ENCODE measurements around the gene IBA57. TPM values are rescaled to one million over a fixed set of nuclear protein-coding genes. Genes with fewer than 3 reads are reported as not detected.

Gene IBA57
- total RNA-seq, 1 donor from 2014 or later = 14.5 TPM

- Mint-ChIP-seq H3K27ac (no peak overlapping the region), H3K4me1 (peaks cover 2% of the 10 kb centered on the region), H3K27me3 (no peaks in the 10 kb centered on the region), H3K9me3 (no peaks in the 10 kb centered on the region), H3K4me3 (peak overlapping the region; percentile 64), H3K36me3 (ENCODE audit: low read depth) (peaks cover 5% of the 10 kb centered on the region)
- TF ChIP-seq CTCF (IDR thresholded peaks at IDR 0.05) = no peak
- ATAC-seq (ENCODE audit: low read depth) (no peak), DNase-seq (no peak)
- ChIA-PET CTCF (interaction anchor here (1.0 to 1.5 kb wide), 3 partner anchors 11 to 76 kb away, joined by 3 to 5 read pairs (median 4); no protein-coding TSS in a partner anchor), POLR2A (interaction anchor here (0.6 to 1.5 kb wide), 5 partner anchors 48 to 273 kb away, joined by 4 to 15 read pairs (median 5); partner anchors contain the start of genes IBA57, RNF187 and TRIM11)
- intact Hi-C loops (cut with micrococcal nuclease) = loop anchor here (1.0 to 10.0 kb wide), 12 partner anchors 49 to 659 kb away; partner anchors contain the start of genes ARF1, GUK1, IBA57 and MRPL55
Observed at GRCh38 chr1:228213917-228214808, 48.6 kb downstream of the IBA57 start.

- TF ChIP-seq CTCF (IDR thresholded peaks at IDR 0.05) = no peak
- POLR2A ChIA-PET = no interaction called here
- intact Hi-C loops (cut with micrococcal nuclease) = loop anchor here (10.0 kb wide), 2 partner anchors 270 to 660 kb away; partner anchors contain the start of gene RNF187
- H3K4me1 Mint-ChIP-seq = peaks cover 2% of the 10 kb centered on the region
- ATAC-seq (ENCODE audit: low read depth) (no peak), DNase-seq (no peak)
- CTCF ChIA-PET = interaction anchor here (1.5 kb wide), 1 partner anchor 12 kb away, joined by 5 read pairs; no protein-coding TSS in a partner anchor
- H3K36me3 Mint-ChIP-seq (ENCODE audit: low read depth) = peaks cover 10% of the 10 kb centered on the region
- H3K27me3 Mint-ChIP-seq = no peaks in the 10 kb centered on the region
- no peak overlapping the region for H3K27ac Mint-ChIP-seq
- no peak overlapping the region for H3K4me3 Mint-ChIP-seq
- no peaks in the 10 kb centered on the region for H3K9me3 Mint-ChIP-seq
Observed at GRCh38 chr1:228214921-228215662, 49.5 kb downstream of the IBA57 start.

DNA sequence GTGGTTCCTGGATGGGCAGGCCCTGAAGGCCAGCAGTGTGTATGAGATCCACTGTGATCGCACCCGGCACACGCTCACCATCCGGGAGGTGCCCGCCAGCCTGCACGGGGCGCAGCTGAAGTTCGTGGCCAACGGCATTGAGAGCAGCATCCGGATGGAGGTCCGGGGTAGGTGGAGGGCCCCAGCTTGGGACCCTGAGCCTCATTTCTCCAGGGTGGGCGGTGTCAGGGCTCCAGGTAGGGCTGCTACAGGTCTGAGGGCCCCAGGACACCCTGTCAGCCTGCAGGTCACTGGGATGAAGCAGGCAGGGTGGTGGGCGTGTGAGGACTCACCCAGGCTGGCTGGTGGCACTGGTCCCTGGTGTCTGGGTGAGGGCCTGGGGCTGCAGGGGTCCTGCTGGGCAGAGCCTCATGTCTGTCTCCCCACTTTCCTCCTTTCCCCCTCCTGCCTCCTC is 50.1 kb downstream of the IBA57 start:
- ChIA-PET POLR2A (no interaction called here), CTCF (no interaction called here)
- ATAC-seq (ENCODE audit: low read depth) (no peak), DNase-seq (no peak)
- peaks cover 11% of the 10 kb centered on the region for H3K36me3 Mint-ChIP-seq (ENCODE audit: low read depth)
- peaks cover 2% of the 10 kb centered on the region for H3K4me1 Mint-ChIP-seq
- TF ChIP-seq CTCF (IDR thresholded peaks at IDR 0.05) = no peak
- intact Hi-C loops (cut with micrococcal nuclease) = loop anchor here (10.0 kb wide), 2 partner anchors 269 to 661 kb away; partner anchors contain the start of gene RNF187
- no peaks in the 10 kb centered on the region for H3K9me3 Mint-ChIP-seq
- H3K27me3 Mint-ChIP-seq = no peaks in the 10 kb centered on the region
- no peak overlapping the region for H3K4me3 Mint-ChIP-seq
- no peak overlapping the region for H3K27ac Mint-ChIP-seq

DNA sequence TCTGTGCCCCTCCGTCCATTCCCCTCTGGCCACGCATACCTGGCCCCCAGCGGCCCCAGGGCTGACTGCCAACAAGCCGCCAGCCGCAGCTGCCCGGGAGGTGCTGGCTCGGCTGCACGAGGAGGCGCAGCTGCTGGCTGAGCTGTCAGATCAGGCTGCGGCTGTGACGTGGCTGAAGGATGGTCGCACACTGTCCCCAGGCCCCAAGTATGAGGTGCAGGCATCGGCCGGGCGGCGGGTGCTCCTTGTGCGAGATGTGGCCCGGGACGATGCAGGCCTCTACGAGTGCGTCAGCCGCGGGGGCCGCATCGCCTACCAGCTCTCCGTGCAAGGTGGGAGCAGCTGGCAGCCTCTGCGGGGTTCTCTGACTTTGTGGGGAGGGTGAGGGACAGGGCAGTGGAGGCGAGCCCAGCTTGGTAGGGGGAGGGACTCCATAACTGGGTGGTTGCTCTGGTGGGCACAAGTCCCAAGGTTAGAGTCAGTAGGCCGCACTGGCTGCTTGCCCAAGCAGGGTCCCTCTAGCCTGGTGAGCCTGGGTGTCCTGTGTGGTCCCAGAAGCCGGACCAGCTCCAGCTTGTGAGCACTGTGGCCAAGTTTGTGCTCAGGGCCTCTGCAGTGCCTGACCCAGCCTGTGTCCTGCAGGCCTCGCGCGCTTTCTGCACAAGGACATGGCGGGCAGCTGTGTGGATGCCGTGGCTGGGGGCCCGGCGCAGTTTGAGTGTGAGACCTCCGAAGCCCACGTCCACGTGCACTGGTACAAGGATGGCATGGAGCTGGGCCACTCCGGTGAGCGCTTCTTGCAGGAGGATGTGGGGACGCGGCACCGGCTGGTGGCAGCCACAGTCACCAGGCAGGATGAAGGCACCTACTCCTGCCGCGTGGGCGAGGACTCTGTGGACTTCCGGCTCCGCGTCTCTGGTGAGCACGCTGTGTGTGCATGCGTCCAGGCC is 51.0 kb downstream of the IBA57 start:
- Mint-ChIP-seq H3K27me3 (no peaks in the 10 kb centered on the region), H3K4me3 (no peak overlapping the region), H3K27ac (no peak overlapping the region), H3K36me3 (ENCODE audit: low read depth) (peaks cover 14% of the 10 kb centered on the region), H3K4me1 (peaks cover 2% of the 10 kb centered on the region), H3K9me3 (no peaks in the 10 kb centered on the region)
- CTCF ChIA-PET = no interaction called here
- no peak for TF ChIP-seq CTCF (IDR thresholded peaks at IDR 0.05)
- DNase-seq (no peak), ATAC-seq (ENCODE audit: low read depth) (no peak)
- POLR2A ChIA-PET = interaction anchor here (0.5 kb wide), 1 partner anchor 1718 kb away, joined by 4 read pairs; no protein-coding TSS in a partner anchor
- intact Hi-C loops (cut with micrococcal nuclease) = loop anchor here (10.0 kb wide), 2 partner anchors 268 to 662 kb away; partner anchors contain the start of gene RNF187

All from activated B cell treated with CpG ODN at 0.5 μM for 24 hours (primary cell).